Renal pelvis (tissue), 4 donors: ENCODE measurements around the gene APP. TPM values are rescaled to one million over a fixed set of nuclear protein-coding genes. Genes with fewer than 3 reads are reported as not detected.

Experiments
- DNase-seq: peaks from one replicate; pipeline ENCODE4 v3.0.0-alpha.2; 2013
- polyA plus RNA-seq, 3 donors: library from polyadenylated mRNA; unstranded; fragments of 120-200 nt; gene quantifications; one replicate each; pipeline ENCODE4 v1.2.1, GENCODE V29; 2013; ENCODE audit not compliant: insufficient read length in 3 of 3

Gene APP
- polyA plus RNA-seq, 3 donors, result 807 to 871 (median 813) TPM

- DNase-seq, result no peak
Measured at GRCh38 chr21:26079366-26079765, 91.2 kb downstream of the APP start.

- no peak for DNase-seq
Measured at GRCh38 chr21:26077521-26077920, 93.0 kb downstream of the APP start.

- DNase-seq, result no peak
Measured at GRCh38 chr21:26072666-26073615, 97.6 kb downstream of the APP start.

- DNase-seq, result no peak
Measured at GRCh38 chr21:26070822-26071425, 99.6 kb downstream of the APP start.

- DNase-seq, result no peak
Measured at GRCh38 chr21:26070121-26070520, 100.4 kb downstream of the APP start.

GRCh38 chr21:26068776-26069175, 101.8 kb downstream of the APP start:
- DNase-seq, result no peak

GRCh38 chr21:26067836-26068594, 102.6 kb downstream of the APP start:
- DNase-seq, result no peak

- DNase-seq, result no peak
Measured at GRCh38 chr21:26064506-26064905, 106.1 kb downstream of the APP start.

- no peak for DNase-seq
Measured at GRCh38 chr21:26061437-26061836, 109.1 kb downstream of the APP start.

GRCh38 chr21:26060335-26061115, 110.0 kb downstream of the APP start:
- DNase-seq, result no peak

- DNase-seq, result no peak
Measured at GRCh38 chr21:26057477-26058170, 112.9 kb downstream of the APP start.

GRCh38 chr21:26055841-26056264, 114.7 kb downstream of the APP start:
- DNase-seq, result no peak

- DNase-seq, result no peak
Measured at GRCh38 chr21:26055010-26055409, 115.6 kb downstream of the APP start.

- no peak for DNase-seq
Measured at GRCh38 chr21:26052057-26052456, 118.5 kb downstream of the APP start.

- no peak for DNase-seq
Measured at GRCh38 chr21:26050857-26051256, 119.7 kb downstream of the APP start.

GRCh38 chr21:26049803-26050202, 120.8 kb downstream of the APP start:
- DNase-seq, result no peak

- no peak for DNase-seq
Measured at GRCh38 chr21:26047279-26047967, 123.1 kb downstream of the APP start.

GRCh38 chr21:26043891-26044290, 126.7 kb downstream of the APP start:
- no peak for DNase-seq

- DNase-seq, result no peak
Measured at GRCh38 chr21:26042181-26042876, 128.2 kb downstream of the APP start.
